HCT116 (cell line): ENCODE data around the gene CBX7. TPM values are rescaled to one million over a fixed set of nuclear protein-coding genes. Genes with fewer than 3 reads are reported as not detected.

Source experiments
- ATAC-seq: fragments of 200-7000 bp; cut with Tn5 transposase; 2 replicates; pipeline ENCODE4 v1.9.1; 2020; ENCODE audit warnings: mild to moderate bottlenecking, moderate library complexity
- BruUV-seq: library from RNA; stranded (reverse); fragments of 400-500 nt; replicated peaks from 2 replicates; lab custom pipeline; 2021; lab: Mats Ljungman, UMichigan
- CTCF ChIA-PET: fragments of 300-600 bp; sonication (Branson Sonifier 250); formaldehyde crosslinking; loops from one replicate; lab custom pipeline; 2021; ENCODE audit warnings: antibody characterized with exemption; lab: Charles Lee
- POLR2A ChIA-PET: fragments of 300-600, 350-600 bp; sonication (Branson Sonifier 250); formaldehyde crosslinking; loops from one replicate; lab custom pipeline; 2021; ENCODE audit warnings: antibody characterized with exemption; lab: Charles Lee
- RAD21 ChIA-PET, 2 experiments: fragments of 300-600 bp; sonication (Branson Sonifier 250); formaldehyde crosslinking; loops; one replicate each; lab custom pipeline; 2023; ENCODE audit warnings: low total read pairs in 2 of 2; ENCODE audit not compliant: uncharacterized antibody in 2 of 2, unreplicated experiment in 2 of 2, low non-redundant PET in 1 of 2; lab: Charles Lee
- DNase-seq: peaks from one replicate; pipeline ENCODE4 v3.0.0-alpha.2; 2010; ENCODE audit warnings: low read depth, low spot score
- H2AFZ ChIP-seq: fragments of 200-600 bp; shearing (Covaris generic), sonication (generic); 2 replicates; pipeline ENCODE4 v1.6.1; 2017; ENCODE audit warnings: low read depth, mixed run types, mixed read lengths, antibody characterized with exemption, low read length; ENCODE audit not compliant: poor library complexity, severe bottlenecking
- H3K27ac ChIP-seq: 2 replicates; pipeline ENCODE4 v1.5.1; 2012; ENCODE audit warnings: low read depth, low read length
- H3K27me3 ChIP-seq: fragments of 200-600 bp; sonication (generic); 2 replicates; pipeline ENCODE4 v1.6.1; 2016; ENCODE audit warnings: mixed run types, low read length, mixed read lengths; ENCODE audit not compliant: insufficient read depth
- H3K36me3 ChIP-seq, 2 experiments: fragments of 200-500 bp in 1 of 2; fragments of 200-600 bp in 1 of 2; sonication (Bioruptor generic) in 1 of 2; sonication (generic) in 1 of 2; 2 replicates each; pipeline versions ENCODE4 v1.5.1 to v1.6.1; 2014 to 2016; ENCODE audit warnings: low read length in 2 of 2, inconsistent platforms in 1 of 2, mixed read lengths in 1 of 2, mixed run types in 1 of 2; ENCODE audit not compliant: insufficient read depth in 2 of 2, control insufficient read depth in 1 of 2
- H3K4me1 ChIP-seq, 2 experiments: fragments of 200-600 bp in 1 of 2; sonication (generic) in 1 of 2; 2 replicates each; pipeline versions ENCODE4 v1.5.1 to v1.6.1; 2012 to 2017; ENCODE audit warnings: low read length in 2 of 2, inconsistent platforms in 1 of 2, mild to moderate bottlenecking in 1 of 2, mixed read lengths in 1 of 2, mixed run types in 1 of 2, moderate library complexity in 1 of 2; ENCODE audit not compliant: insufficient read depth in 2 of 2, control insufficient read depth in 1 of 2
- H3K4me2 ChIP-seq: fragments of 200-600 bp; sonication (generic); 2 replicates; pipeline ENCODE4 v1.6.1; 2017; ENCODE audit warnings: mixed run types, low read length, mixed read lengths
- H3K4me3 ChIP-seq, 2 experiments: fragments of 200-600 bp in 1 of 2; sonication (generic) in 1 of 2; replicated peaks in 1 of 2; 2 replicates each; pipeline ENCODE4 v1.5.1; 2011 to 2016; ENCODE audit warnings: low read length in 2 of 2, control low read depth in 1 of 2, low read depth in 1 of 2, mild to moderate bottlenecking in 1 of 2, mixed read lengths in 1 of 2, mixed run types in 1 of 2
- H3K79me2 ChIP-seq: fragments of 200-600 bp; sonication (generic); 2 replicates; pipeline ENCODE4 v1.6.1; 2017; ENCODE audit warnings: mild to moderate bottlenecking, mixed run types, low read length, moderate library complexity, mixed read lengths; ENCODE audit not compliant: insufficient read depth
- H3K9ac ChIP-seq: fragments of 200-600 bp; sonication (generic); 2 replicates; pipeline ENCODE4 v1.6.1; 2016; ENCODE audit warnings: low read length, mixed read lengths
- H3K9me2 ChIP-seq: fragments of 200-600 bp; sonication (generic), shearing (Covaris generic); 2 replicates; pipeline ENCODE4 v1.6.1; 2017; ENCODE audit warnings: mixed run types, mild to moderate bottlenecking, moderate library complexity; ENCODE audit not compliant: insufficient read depth
- H3K9me3 ChIP-seq, 2 experiments: fragments of 200-500 bp in 1 of 2; fragments of 200-600 bp in 1 of 2; sonication (Bioruptor generic) in 1 of 2; sonication (generic) in 1 of 2; 2 replicates each; pipeline ENCODE4 v1.6.1; 2014 to 2017; ENCODE audit warnings: low read length in 2 of 2, mixed read lengths in 2 of 2, inconsistent platforms in 1 of 2, low read depth in 1 of 2, mild to moderate bottlenecking in 1 of 2, mixed run types in 1 of 2, moderate library complexity in 1 of 2; ENCODE audit not compliant: control insufficient read depth in 1 of 2, insufficient read depth in 1 of 2
- H4K20me1 ChIP-seq: fragments of 200-600 bp; sonication (generic), shearing (Covaris generic); 2 replicates; pipeline ENCODE4 v1.6.1; 2017; ENCODE audit warnings: mixed run types, mild to moderate bottlenecking, moderate library complexity; ENCODE audit not compliant: insufficient read depth
- ATF3 ChIP-seq: IDR thresholded peaks from 2 replicates; pipeline ENCODE4 v1.6.1; 2012
- CBX3 ChIP-seq: IDR thresholded peaks from 2 replicates; pipeline ENCODE4 v1.6.1; 2012; ENCODE audit warnings: low read depth
- CEBPB ChIP-seq: IDR thresholded peaks from 2 replicates; pipeline ENCODE4 v1.6.1; 2012; ENCODE audit warnings: low read depth
- CTCF ChIP-seq, 3 experiments: fragments of 200-600 bp in 1 of 3; sonication (generic) in 1 of 3; IDR thresholded peaks in 2 of 3; conservative IDR thresholded peaks in 1 of 3; 2 replicates each; pipeline ENCODE4 v1.5.1; 2012 to 2017; ENCODE audit warnings: low read depth in 2 of 3, low read length in 2 of 3, antibody characterized with exemption in 1 of 3, borderline replicate concordance in 1 of 3, control low read depth in 1 of 3, mild to moderate bottlenecking in 1 of 3, mixed read lengths in 1 of 3, mixed run types in 1 of 3, moderate library complexity in 1 of 3; ENCODE audit not compliant: insufficient read depth in 1 of 3
- ELF1 ChIP-seq: IDR thresholded peaks from 2 replicates; pipeline ENCODE4 v1.6.1; 2012; ENCODE audit warnings: low read depth, borderline replicate concordance
- EZH2 ChIP-seq: fragments of 200-600 bp; sonication (generic); IDR thresholded peaks from 2 replicates; pipeline ENCODE4 v1.6.1; 2017; ENCODE audit warnings: antibody characterized with exemption, mixed run types
- JUND ChIP-seq: IDR thresholded peaks from 2 replicates; pipeline ENCODE4 v1.6.1; 2012
- POLR2AphosphoS5 ChIP-seq: IDR thresholded peaks from 2 replicates; pipeline ENCODE4 v1.6.1; 2011; ENCODE audit warnings: mild to moderate bottlenecking, low read depth, low read length, moderate library complexity
- RAD21 ChIP-seq: IDR thresholded peaks from 2 replicates; pipeline ENCODE4 v1.6.1; 2012; ENCODE audit warnings: low read depth, mild to moderate bottlenecking
- REST ChIP-seq: IDR thresholded peaks from 2 replicates; pipeline ENCODE4 v1.6.1; 2012; ENCODE audit warnings: low read depth
- SRF ChIP-seq: IDR thresholded peaks from 2 replicates; pipeline ENCODE4 v1.6.1; 2012; ENCODE audit warnings: low read depth
- TCF7L2 ChIP-seq: IDR thresholded peaks from 2 replicates; pipeline ENCODE4 v1.7.0; 2011; ENCODE audit warnings: borderline replicate concordance, inconsistent platforms; ENCODE audit not compliant: insufficient read depth, insufficient read length; ENCODE audit errors: extremely low read depth
- ZBTB33 ChIP-seq: IDR thresholded peaks from 2 replicates; pipeline ENCODE4 v1.6.1; 2011; ENCODE audit warnings: mild to moderate bottlenecking, low read length, moderate library complexity; ENCODE audit not compliant: insufficient replicate concordance; ENCODE audit errors: extremely low read depth
- ZFX ChIP-seq: fragments of 450-650 bp; IDR thresholded peaks from 2 replicates; pipeline ENCODE4 v1.6.1; 2017
- intact Hi-C: fragments of 100-400 bp; cut with micrococcal nuclease; formaldehyde crosslinking; loops from 2 replicates; pipeline ENCODE4 v1.10.0; 2022
- total RNA-seq: library from RNA; stranded (reverse); gene quantifications from one replicate; pipeline ENCODE4 v1.2.1, GENCODE V29; 2021; ENCODE audit not compliant: unreplicated experiment

Gene CBX7
- total RNA-seq, 1 experiment from 2014 or later = 20.1 TPM

- no peak for TF ChIP-seq ZBTB33
- TF ChIP-seq TCF7L2 = no peak
Observed at GRCh38 chr22:39155421-39155820, 2.9 kb upstream of the CBX7 start (continued).

GRCh38 chr22:39153220-39153717 is 789 bp upstream of the CBX7 start:
- ATAC-seq = no peak
- BruUV-seq = no TSS peak

More at GRCh38 chr22:39153220-39153717, 789 bp upstream of the CBX7 start:
- ChIA-PET CTCF (interaction anchor here (1.0 kb wide), 1 partner anchor 283 kb away, joined by 5 read pairs; no protein-coding TSS in a partner anchor), RAD21 (no interaction called here), POLR2A (interaction anchor here (1.0 to 1.8 kb wide), 3 partner anchors 139 to 166 kb away, joined by 3 to 11 read pairs (median 3); partner anchors contain the start of gene RPL3)
- peak overlapping the region; percentile 41 to 55 for H3K4me3 ChIP-seq
- no peaks in the 10 kb centered on the region for H3K9me2 ChIP-seq
- H4K20me1 ChIP-seq = no peaks in the 10 kb centered on the region
- peak overlapping the region; percentile 63 for H3K9ac ChIP-seq
- no peak overlapping the region for H2AFZ ChIP-seq
- intact Hi-C loops = no loop called here
- peaks cover 7 to 20% of the 10 kb centered on the region in 2 experiments for H3K4me1 ChIP-seq
- peak overlapping the region; percentile 52; the same call in 1 of the 2 replicates for H3K27ac ChIP-seq
- H3K9me3 ChIP-seq = no peaks in the 10 kb centered on the region
- H3K4me2 ChIP-seq = peak overlapping the region; percentile 85
- H3K27me3 ChIP-seq = no peaks in the 10 kb centered on the region
- no peaks in the 10 kb centered on the region for H3K36me3 ChIP-seq
- TF ChIP-seq RAD21 (no peak), ZBTB33 (no peak), CEBPB (no peak), CTCF (IDR thresholded peaks at IDR 0.05 in 2 of 3, conservative IDR thresholded peaks at IDR 0.05 in 1 of 3; ENCODE audit: borderline replicate concordance in 1 of 3, insufficient read depth in 1 of 3, low read depth in 2 of 3, low read length in 2 of 3) (no peak), SRF (no peak), POLR2AphosphoS5 (no peak), ATF3 (no peak), ELF1 (no peak), EZH2 (no peak), JUND (no peak), CBX3 (no peak), ZFX (no peak; the same call in 1 of the 2 replicates), REST (no peak)
- DNase-seq = no peak
- H3K79me2 ChIP-seq = no peaks in the 10 kb centered on the region
